ENCODE data around the gene HIGD1C. TPM values are rescaled to one million over a fixed set of nuclear protein-coding genes. Genes with fewer than 3 reads are reported as not detected.
A peak's percentile ranks its signal among the peaks of the same experiment; 100 is the strongest.
"Not testable (repeated sequence)": the region's sequence is repeated elsewhere in the genome, so short reads cannot be mapped to it uniquely, and the experiment has no call there.

HIGD1C gene
- total and polyA plus RNA-seq, 7 experiments from 2014 or later, result not detected

DNA sequence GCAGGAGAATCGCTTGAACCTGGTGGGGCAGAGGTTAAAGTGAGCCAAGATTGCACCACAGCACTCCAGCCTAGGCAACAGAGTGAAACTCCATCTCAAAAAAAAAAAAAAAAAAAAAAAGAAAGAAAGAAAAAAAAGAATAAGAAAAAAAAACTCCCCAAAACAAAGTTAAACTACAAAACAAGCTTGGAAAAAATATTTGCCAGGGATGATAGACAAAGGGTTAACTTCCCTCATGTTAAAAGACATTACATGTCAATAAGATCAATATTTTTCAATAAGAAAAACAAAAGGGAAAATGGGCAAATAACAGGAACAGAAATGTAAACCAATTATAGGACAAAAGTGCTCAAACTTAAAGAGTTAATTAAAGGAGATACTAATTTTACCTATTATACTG, 26.4 kb upstream of the HIGD1C start:
- Mint-ChIP-seq H3K4me3 (peak overlapping the region in 1 of 10 donors; percentile 49), H3K36me3 (no peaks in the 10 kb centered on the region), H3K27ac (no peak overlapping the region), H3K9me3 (no peaks in the 10 kb centered on the region), H3K27me3 (no peaks in the 10 kb centered on the region), H3K4me1 (peaks cover 8 to 40% (median 24%) of the 10 kb centered on the region in 7 donors)
- POLR2A ChIA-PET, result no interaction called here
- CTCF ChIA-PET, result no interaction called here
- H3K27ac ChIP-seq (ENCODE audit: low read depth, low read length), result no peak overlapping the region
- no peak for ATAC-seq
- no peaks in the 10 kb centered on the region for H3K9me3 ChIP-seq (ENCODE audit: control insufficient read depth in 2 of 3, low read length in 3 of 3)
- peaks cover 0 to 9% of the 10 kb centered on the region in 2 donors for H3K4me1 ChIP-seq (ENCODE audit: control insufficient read depth in 2 of 2, insufficient read depth in 2 of 2, low read length in 2 of 2)
- intact Hi-C loops (cut with micrococcal nuclease), result no loop called here
- no peaks in the 10 kb centered on the region for H3K27me3 ChIP-seq (ENCODE audit: control insufficient read depth in 2 of 2, insufficient read depth in 2 of 2, low read length in 2 of 2)
- H3K36me3 ChIP-seq (ENCODE audit: control insufficient read depth in 2 of 3, insufficient read depth in 3 of 3, low read length in 3 of 3), result no peaks in the 10 kb centered on the region
- DNase-seq, result no peak
- H3K4me3 ChIP-seq (ENCODE audit: low read length), result no peak overlapping the region

GRCh38 chr12:50926415-50926814, 25.9 kb upstream of the HIGD1C start:
- H3K36me3 ChIP-seq (ENCODE audit: control insufficient read depth in 2 of 3, insufficient read depth in 3 of 3, low read length in 3 of 3), result no peaks in the 10 kb centered on the region
- no peaks in the 10 kb centered on the region for H3K36me3 Mint-ChIP-seq
- H3K27ac Mint-ChIP-seq, result peak overlapping the region in 2 of 9 donors; percentile 8 to 54
- no peak overlapping the region for H3K4me3 ChIP-seq (ENCODE audit: low read length)
- H3K4me1 ChIP-seq (ENCODE audit: control insufficient read depth in 2 of 2, insufficient read depth in 2 of 2, low read length in 2 of 2), result peaks cover 0 to 9% of the 10 kb centered on the region in 2 donors
- H3K4me1 Mint-ChIP-seq, result peaks cover 8 to 40% (median 24%) of the 10 kb centered on the region in 7 donors
- H3K9me3 Mint-ChIP-seq, result no peaks in the 10 kb centered on the region
- H3K27me3 ChIP-seq (ENCODE audit: control insufficient read depth in 2 of 2, insufficient read depth in 2 of 2, low read length in 2 of 2), result no peaks in the 10 kb centered on the region
- ChIA-PET POLR2A (no interaction called here), CTCF (no interaction called here)
- H3K9me3 ChIP-seq (ENCODE audit: control insufficient read depth in 2 of 3, low read length in 3 of 3), result no peaks in the 10 kb centered on the region
- intact Hi-C loops (cut with micrococcal nuclease), result no loop called here
- DNase-seq (no peak), ATAC-seq (no peak)
- H3K27me3 Mint-ChIP-seq, result no peaks in the 10 kb centered on the region
- H3K4me3 Mint-ChIP-seq, result peak overlapping the region in 1 of 10 donors; percentile 30
- no peak overlapping the region for H3K27ac ChIP-seq (ENCODE audit: low read depth, low read length)

GRCh38 chr12:50926932-50927331, 25.4 kb upstream of the HIGD1C start:
- H3K27ac ChIP-seq (ENCODE audit: low read depth, low read length); ATAC-seq; H3K4me1 ChIP-seq (ENCODE audit: control insufficient read depth in 2 of 2, insufficient read depth in 2 of 2, low read length in 2 of 2); H3K36me3 Mint-ChIP-seq; DNase-seq; POLR2A ChIA-PET; H3K4me3 ChIP-seq (ENCODE audit: low read length); H3K27me3 Mint-ChIP-seq; H3K4me3 Mint-ChIP-seq; H3K27me3 ChIP-seq (ENCODE audit: control insufficient read depth in 2 of 2, insufficient read depth in 2 of 2, low read length in 2 of 2); H3K9me3 Mint-ChIP-seq; H3K27ac Mint-ChIP-seq; H3K9me3 ChIP-seq (ENCODE audit: control insufficient read depth in 2 of 3, low read length in 3 of 3); H3K36me3 ChIP-seq (ENCODE audit: control insufficient read depth in 2 of 3, insufficient read depth in 3 of 3, low read length in 3 of 3); intact Hi-C loops (cut with micrococcal nuclease); CTCF ChIA-PET: not testable (repeated sequence)
- peaks cover 8 to 40% (median 24%) of the 10 kb centered on the region in 7 donors for H3K4me1 Mint-ChIP-seq

GRCh38 chr12:50927356-50927755, 25.0 kb upstream of the HIGD1C start:
- Histone ChIP-seq H3K36me3 (ENCODE audit: control insufficient read depth in 2 of 3, insufficient read depth in 3 of 3, low read length in 3 of 3) (no peaks in the 10 kb centered on the region), H3K9me3 (ENCODE audit: control insufficient read depth in 2 of 3, low read length in 3 of 3) (no peaks in the 10 kb centered on the region), H3K27me3 (ENCODE audit: control insufficient read depth in 2 of 2, insufficient read depth in 2 of 2, low read length in 2 of 2) (no peaks in the 10 kb centered on the region), H3K4me3 (ENCODE audit: low read length) (no peak overlapping the region), H3K4me1 (ENCODE audit: control insufficient read depth in 2 of 2, insufficient read depth in 2 of 2, low read length in 2 of 2) (peaks cover 0 to 9% of the 10 kb centered on the region in 2 donors), H3K27ac (ENCODE audit: low read depth, low read length) (no peak overlapping the region)
- Mint-ChIP-seq H3K36me3 (no peaks in the 10 kb centered on the region), H3K4me1 (peaks cover 8 to 38% (median 24%) of the 10 kb centered on the region in 7 donors), H3K27me3 (no peaks in the 10 kb centered on the region), H3K9me3 (no peaks in the 10 kb centered on the region), H3K4me3 (no peak overlapping the region), H3K27ac (no peak overlapping the region)
- intact Hi-C loops (cut with micrococcal nuclease), result no loop called here
- ChIA-PET POLR2A (no interaction called here), CTCF (no interaction called here)
- ATAC-seq, result no peak
- no peak for DNase-seq

GRCh38 chr12:50927766-50928224, 24.5 kb upstream of the HIGD1C start:
- H3K27me3 ChIP-seq (ENCODE audit: control insufficient read depth in 2 of 2, insufficient read depth in 2 of 2, low read length in 2 of 2), result no peaks in the 10 kb centered on the region
- POLR2A ChIA-PET, result no interaction called here

DNA sequence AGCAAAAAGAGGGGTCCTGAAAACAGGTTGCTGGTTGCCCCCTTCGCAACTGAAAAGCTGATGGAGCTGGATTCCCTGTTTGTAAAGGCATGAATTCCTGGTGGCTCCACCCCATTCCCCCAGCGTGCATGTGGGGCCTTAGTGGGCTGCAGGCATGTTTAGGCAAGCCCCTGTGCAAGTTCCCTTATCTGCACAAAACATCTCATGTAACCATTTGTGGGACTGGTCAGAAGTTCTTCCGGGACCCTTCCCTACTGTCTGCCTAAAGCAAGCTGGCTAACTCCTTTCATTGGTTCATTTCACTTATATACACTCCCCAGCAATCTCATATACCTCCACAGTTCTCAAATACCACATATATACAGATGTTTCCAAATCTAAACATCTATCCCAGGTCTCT, 24.0 kb upstream of the HIGD1C start:
- ChIA-PET POLR2A (no interaction called here), CTCF (no interaction called here)
- H3K27ac Mint-ChIP-seq, result peak overlapping the region in 1 of 9 donors; percentile 68
- no peak overlapping the region for H3K27ac ChIP-seq (ENCODE audit: low read depth, low read length)
- peaks cover 0 to 9% of the 10 kb centered on the region in 2 donors for H3K4me1 ChIP-seq (ENCODE audit: control insufficient read depth in 2 of 2, insufficient read depth in 2 of 2, low read length in 2 of 2)
- ATAC-seq, result no peak
- H3K4me3 Mint-ChIP-seq, result no peak overlapping the region
- intact Hi-C loops (cut with micrococcal nuclease), result no loop called here
- no peaks in the 10 kb centered on the region for H3K36me3 Mint-ChIP-seq
- no peak for DNase-seq
- no peaks in the 10 kb centered on the region for H3K9me3 Mint-ChIP-seq
- no peaks in the 10 kb centered on the region for H3K9me3 ChIP-seq (ENCODE audit: control insufficient read depth in 2 of 3, low read length in 3 of 3)
- peaks cover 8 to 32% (median 21%) of the 10 kb centered on the region in 7 donors for H3K4me1 Mint-ChIP-seq
- no peaks in the 10 kb centered on the region for H3K36me3 ChIP-seq (ENCODE audit: control insufficient read depth in 2 of 3, insufficient read depth in 3 of 3, low read length in 3 of 3)
- H3K27me3 Mint-ChIP-seq, result no peaks in the 10 kb centered on the region
- no peaks in the 10 kb centered on the region for H3K27me3 ChIP-seq (ENCODE audit: control insufficient read depth in 2 of 2, insufficient read depth in 2 of 2, low read length in 2 of 2)
- no peak overlapping the region for H3K4me3 ChIP-seq (ENCODE audit: low read length)

More at GRCh38 chr12:50927766-50928224, 24.5 kb upstream of the HIGD1C start:
- Mint-ChIP-seq H3K4me1 (peaks cover 8 to 35% (median 24%) of the 10 kb centered on the region in 7 donors), H3K27me3 (no peaks in the 10 kb centered on the region), H3K4me3 (peak overlapping the region in 1 of 10 donors; percentile 5), H3K9me3 (no peaks in the 10 kb centered on the region), H3K36me3 (no peaks in the 10 kb centered on the region), H3K27ac (no peak overlapping the region)
- H3K4me1 ChIP-seq (ENCODE audit: control insufficient read depth in 2 of 2, insufficient read depth in 2 of 2, low read length in 2 of 2), result peaks cover 0 to 9% of the 10 kb centered on the region in 2 donors
- no peak for ATAC-seq
- no peak overlapping the region for H3K27ac ChIP-seq (ENCODE audit: low read depth, low read length)
- no peaks in the 10 kb centered on the region for H3K9me3 ChIP-seq (ENCODE audit: control insufficient read depth in 2 of 3, low read length in 3 of 3)
- no peak overlapping the region for H3K4me3 ChIP-seq (ENCODE audit: low read length)
- no peaks in the 10 kb centered on the region for H3K36me3 ChIP-seq (ENCODE audit: control insufficient read depth in 2 of 3, insufficient read depth in 3 of 3, low read length in 3 of 3)
- CTCF ChIA-PET, result no interaction called here
- intact Hi-C loops (cut with micrococcal nuclease), result no loop called here
- DNase-seq, result no peak

DNA sequence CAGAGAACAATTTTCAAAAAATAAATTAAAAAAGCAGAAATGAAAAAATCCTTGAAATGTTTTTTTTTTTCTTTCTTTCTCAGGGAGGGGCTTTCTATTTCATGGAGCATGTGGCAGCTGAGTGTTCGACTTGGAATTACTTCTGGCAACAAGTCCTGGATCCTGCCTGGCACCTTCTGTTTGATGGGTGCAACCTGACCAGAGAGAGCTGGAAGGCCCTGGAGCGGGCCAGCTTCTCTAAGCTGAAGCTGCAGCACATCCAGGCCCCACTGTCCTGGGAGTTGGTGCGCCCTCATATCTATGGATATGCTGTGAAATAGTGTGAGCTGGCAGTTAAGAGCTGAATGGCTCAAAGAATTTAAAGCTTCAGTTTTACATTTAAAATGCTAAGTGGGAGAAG, 22.5 kb upstream of the HIGD1C start:
- POLR2A ChIA-PET, result no interaction called here
- H3K9me3 ChIP-seq (ENCODE audit: control insufficient read depth in 2 of 3, low read length in 3 of 3), result no peaks in the 10 kb centered on the region
- ATAC-seq (no peak), DNase-seq (no peak)
- peaks cover 0 to 5% of the 10 kb centered on the region in 2 donors for H3K4me1 ChIP-seq (ENCODE audit: control insufficient read depth in 2 of 2, insufficient read depth in 2 of 2, low read length in 2 of 2)
- Mint-ChIP-seq H3K4me1 (peaks cover 4 to 23% (median 7%) of the 10 kb centered on the region in 7 donors), H3K27ac (no peak overlapping the region), H3K36me3 (no peaks in the 10 kb centered on the region), H3K4me3 (no peak overlapping the region), H3K27me3 (no peaks in the 10 kb centered on the region), H3K9me3 (no peaks in the 10 kb centered on the region)
- no peak overlapping the region for H3K27ac ChIP-seq (ENCODE audit: low read depth, low read length)
- intact Hi-C loops (cut with micrococcal nuclease), result no loop called here
- no peaks in the 10 kb centered on the region for H3K36me3 ChIP-seq (ENCODE audit: control insufficient read depth in 2 of 3, insufficient read depth in 3 of 3, low read length in 3 of 3)
- CTCF ChIA-PET, result interaction anchor here (0.6 kb wide), 1 partner anchor 590 kb away, joined by 3 read pairs; no protein-coding TSS in a partner anchor
- no peak overlapping the region for H3K4me3 ChIP-seq (ENCODE audit: low read length)
- H3K27me3 ChIP-seq (ENCODE audit: control insufficient read depth in 2 of 2, insufficient read depth in 2 of 2, low read length in 2 of 2), result no peaks in the 10 kb centered on the region

All from naive thymus-derived CD4-positive, alpha-beta T cell (primary cell).